NCI-H526 (cell line): ENCODE data around the gene CHSY1.

Experiments used
- DNase-seq, 2 experiments: peaks; one replicate each; lab custom pipeline; 2025; lab: John Stamatoyannopoulos, UW

Gene CHSY1

GRCh38 chr15:101171954-101172353 is 79.9 kb downstream of the CHSY1 start:
- no peak for DNase-seq

- no peak for DNase-seq
Observed at GRCh38 chr15:101170568-101171350, 81.1 kb downstream of the CHSY1 start.

- DNase-seq = no peak
Observed at GRCh38 chr15:101169495-101170071, 82.3 kb downstream of the CHSY1 start.

- DNase-seq = no peak
Observed at GRCh38 chr15:101168898-101169494, 82.9 kb downstream of the CHSY1 start.

GRCh38 chr15:101168463-101168824 is 83.4 kb downstream of the CHSY1 start:
- DNase-seq = no peak

- DNase-seq = no peak
Observed at GRCh38 chr15:101167753-101168462, 83.9 kb downstream of the CHSY1 start.

- no peak for DNase-seq
Observed at GRCh38 chr15:101167411-101167752, 84.5 kb downstream of the CHSY1 start.

- no peak for DNase-seq
Observed at GRCh38 chr15:101165905-101166471, 85.9 kb downstream of the CHSY1 start.

- no peak for DNase-seq
Observed at GRCh38 chr15:101162701-101163483, 89.0 kb downstream of the CHSY1 start.

GRCh38 chr15:101161656-101162055 is 90.2 kb downstream of the CHSY1 start:
- no peak for DNase-seq

GRCh38 chr15:101159936-101160815 is 91.7 kb downstream of the CHSY1 start:
- DNase-seq = no peak

- DNase-seq = no peak
Observed at GRCh38 chr15:101159096-101159935, 92.5 kb downstream of the CHSY1 start.

- no peak for DNase-seq
Observed at GRCh38 chr15:101158166-101159095, 93.4 kb downstream of the CHSY1 start.

GRCh38 chr15:101157721-101158120 is 94.1 kb downstream of the CHSY1 start:
- DNase-seq = no peak

GRCh38 chr15:101156509-101157159 is 95.2 kb downstream of the CHSY1 start:
- DNase-seq = peak; percentile 14 to 55

GRCh38 chr15:101156061-101156460 is 95.8 kb downstream of the CHSY1 start:
- no peak for DNase-seq

GRCh38 chr15:101153801-101154656 is 97.8 kb downstream of the CHSY1 start:
- no peak for DNase-seq
